SK-N-MC (cell line): ENCODE measurements around the gene PLOD1.
"Not testable (repeated sequence)": the region's sequence is repeated elsewhere in the genome, so short reads cannot be mapped to it uniquely, and the experiment has no call there.

ENCODE experiments used
- DNase-seq: peaks from one replicate; pipeline ENCODE4 v3.0.0-alpha.2; 2011; ENCODE audit warnings: low read depth, low spot score
- H3K27ac ChIP-seq: fragments of 200-600 bp; sonication (generic); 2 replicates; pipeline ENCODE4 v1.5.1; 2016; ENCODE audit warnings: mixed run types
- H3K36me3 ChIP-seq: fragments of 200-600 bp; sonication (generic); 2 replicates; pipeline ENCODE4 v1.6.1; 2017; ENCODE audit warnings: antibody characterized with exemption, low read length, mixed read lengths; ENCODE audit not compliant: insufficient read depth
- H3K4me3 ChIP-seq: fragments of 200-600 bp; sonication (generic); 2 replicates; pipeline ENCODE4 v1.5.1; 2016
- H3K9ac ChIP-seq: fragments of 200-600 bp; sonication (generic); 2 replicates; pipeline ENCODE4 v1.8.0; 2017; ENCODE audit warnings: mixed run types, mixed read lengths; ENCODE audit not compliant: insufficient read length
- H3K9me3 ChIP-seq: fragments of 200-600 bp; sonication (generic); 2 replicates; pipeline ENCODE4 v1.6.1; 2017; ENCODE audit warnings: low read depth, mild to moderate bottlenecking, antibody characterized with exemption, low read length, moderate library complexity, mixed read lengths
- EZH2 ChIP-seq: fragments of 200-600 bp; sonication (generic); IDR thresholded peaks from one replicate; pipeline ENCODE4 v1.6.1; 2017; ENCODE audit warnings: antibody characterized with exemption
- FOXP2 ChIP-seq: optimal IDR thresholded peaks from 2 replicates; pipeline ENCODE3; 2011; ENCODE audit warnings: mild to moderate bottlenecking, moderate library complexity; ENCODE audit not compliant: insufficient read depth; ENCODE audit errors: extremely low read length, control extremely low read depth
- POLR2AphosphoS5 ChIP-seq: IDR thresholded peaks from 2 replicates; pipeline ENCODE4 v1.6.1; 2012; ENCODE audit warnings: mild to moderate bottlenecking, low read depth, low read length, borderline replicate concordance

PLOD1 gene

GRCh38 chr1:12001996-12002493 lies 67.5 kb downstream of the PLOD1 start:
- TF ChIP-seq EZH2: no peak
- TF ChIP-seq POLR2AphosphoS5: no peak
- TF ChIP-seq FOXP2: no peak
- no peak overlapping the region for H3K9ac ChIP-seq
- H3K27ac ChIP-seq: no peak overlapping the region; the same call in 1 of the 2 replicates
- no peak overlapping the region for H3K4me3 ChIP-seq
- no peaks in the 10 kb centered on the region for H3K9me3 ChIP-seq
- H3K36me3 ChIP-seq: peaks cover 77% of the 10 kb centered on the region
- DNase-seq: no peak

- Histone ChIP-seq H3K36me3 (peaks cover 72% of the 10 kb centered on the region), H3K9me3 (no peaks in the 10 kb centered on the region), H3K27ac (no peak overlapping the region), H3K4me3 (no peak overlapping the region), H3K9ac (no peak overlapping the region)
- DNase-seq: no peak
- TF ChIP-seq EZH2 (no peak), POLR2AphosphoS5 (no peak), FOXP2 (no peak)
Measured at GRCh38 chr1:12003762-12004161, 69.2 kb downstream of the PLOD1 start.

- H3K9ac ChIP-seq: no peak overlapping the region
- H3K36me3 ChIP-seq: peaks cover 73% of the 10 kb centered on the region
- no peak for DNase-seq
- TF ChIP-seq EZH2 (no peak), FOXP2 (no peak), POLR2AphosphoS5 (no peak)
- H3K27ac ChIP-seq: no peak overlapping the region
- H3K4me3 ChIP-seq: no peak overlapping the region
- H3K9me3 ChIP-seq: no peaks in the 10 kb centered on the region
Measured at GRCh38 chr1:12005488-12006166, 71.1 kb downstream of the PLOD1 start.

- Histone ChIP-seq H3K27ac (no peak overlapping the region), H3K36me3 (peaks cover 76% of the 10 kb centered on the region), H3K9ac (no peak overlapping the region)
Measured at GRCh38 chr1:12006167-12006921, 71.8 kb downstream of the PLOD1 start.

GRCh38 chr1:12007204-12007603 lies 72.7 kb downstream of the PLOD1 start:
- H3K4me3 ChIP-seq: no peak overlapping the region
- TF ChIP-seq EZH2: no peak
- no peak for TF ChIP-seq POLR2AphosphoS5
- no peak for TF ChIP-seq FOXP2
- no peak overlapping the region for H3K9ac ChIP-seq
- DNase-seq: no peak
- no peak overlapping the region for H3K27ac ChIP-seq
- H3K9me3 ChIP-seq: no peaks in the 10 kb centered on the region
- H3K36me3 ChIP-seq: peaks cover 74% of the 10 kb centered on the region

More at GRCh38 chr1:12006167-12006921, 71.8 kb downstream of the PLOD1 start:
- no peak for DNase-seq
- H3K9me3 ChIP-seq: no peaks in the 10 kb centered on the region
- no peak for TF ChIP-seq EZH2
- no peak overlapping the region for H3K4me3 ChIP-seq

GRCh38 chr1:12008355-12008754 lies 73.8 kb downstream of the PLOD1 start:
- not testable (repeated sequence) for H3K9me3 ChIP-seq, H3K9ac ChIP-seq, H3K27ac ChIP-seq, H3K4me3 ChIP-seq, DNase-seq
- peaks cover 64% of the 10 kb centered on the region for H3K36me3 ChIP-seq

- Histone ChIP-seq H3K9ac (no peak overlapping the region), H3K27ac (no peak overlapping the region), H3K9me3 (no peaks in the 10 kb centered on the region), H3K36me3 (peaks cover 56% of the 10 kb centered on the region), H3K4me3 (no peak overlapping the region)
- no peak for DNase-seq
- TF ChIP-seq FOXP2 (no peak), EZH2 (no peak), POLR2AphosphoS5 (no peak)
Measured at GRCh38 chr1:12009318-12009947, 74.9 kb downstream of the PLOD1 start.

GRCh38 chr1:12010746-12011570 lies 76.4 kb downstream of the PLOD1 start:
- no peak for DNase-seq
- TF ChIP-seq POLR2AphosphoS5 (no peak), FOXP2 (no peak), EZH2 (no peak)
- Histone ChIP-seq H3K4me3 (no peak overlapping the region), H3K27ac (no peak overlapping the region), H3K9me3 (no peaks in the 10 kb centered on the region), H3K9ac (no peak overlapping the region), H3K36me3 (peaks cover 41% of the 10 kb centered on the region)

GRCh38 chr1:12011998-12012397 lies 77.5 kb downstream of the PLOD1 start:
- no peak overlapping the region for H3K4me3 ChIP-seq
- DNase-seq: no peak
- H3K9ac ChIP-seq: no peak overlapping the region
- H3K36me3 ChIP-seq: peaks cover 31% of the 10 kb centered on the region
- no peaks in the 10 kb centered on the region for H3K9me3 ChIP-seq
- H3K27ac ChIP-seq: no peak overlapping the region
- TF ChIP-seq EZH2 (no peak), FOXP2 (no peak), POLR2AphosphoS5 (no peak)
